Measurements from ENCODE around the gene ATXN2.
"Not testable (repeated sequence)": the region's sequence is repeated elsewhere in the genome, so short reads cannot be mapped to it uniquely, and the experiment has no call there.

Gene ATXN2, protein sequence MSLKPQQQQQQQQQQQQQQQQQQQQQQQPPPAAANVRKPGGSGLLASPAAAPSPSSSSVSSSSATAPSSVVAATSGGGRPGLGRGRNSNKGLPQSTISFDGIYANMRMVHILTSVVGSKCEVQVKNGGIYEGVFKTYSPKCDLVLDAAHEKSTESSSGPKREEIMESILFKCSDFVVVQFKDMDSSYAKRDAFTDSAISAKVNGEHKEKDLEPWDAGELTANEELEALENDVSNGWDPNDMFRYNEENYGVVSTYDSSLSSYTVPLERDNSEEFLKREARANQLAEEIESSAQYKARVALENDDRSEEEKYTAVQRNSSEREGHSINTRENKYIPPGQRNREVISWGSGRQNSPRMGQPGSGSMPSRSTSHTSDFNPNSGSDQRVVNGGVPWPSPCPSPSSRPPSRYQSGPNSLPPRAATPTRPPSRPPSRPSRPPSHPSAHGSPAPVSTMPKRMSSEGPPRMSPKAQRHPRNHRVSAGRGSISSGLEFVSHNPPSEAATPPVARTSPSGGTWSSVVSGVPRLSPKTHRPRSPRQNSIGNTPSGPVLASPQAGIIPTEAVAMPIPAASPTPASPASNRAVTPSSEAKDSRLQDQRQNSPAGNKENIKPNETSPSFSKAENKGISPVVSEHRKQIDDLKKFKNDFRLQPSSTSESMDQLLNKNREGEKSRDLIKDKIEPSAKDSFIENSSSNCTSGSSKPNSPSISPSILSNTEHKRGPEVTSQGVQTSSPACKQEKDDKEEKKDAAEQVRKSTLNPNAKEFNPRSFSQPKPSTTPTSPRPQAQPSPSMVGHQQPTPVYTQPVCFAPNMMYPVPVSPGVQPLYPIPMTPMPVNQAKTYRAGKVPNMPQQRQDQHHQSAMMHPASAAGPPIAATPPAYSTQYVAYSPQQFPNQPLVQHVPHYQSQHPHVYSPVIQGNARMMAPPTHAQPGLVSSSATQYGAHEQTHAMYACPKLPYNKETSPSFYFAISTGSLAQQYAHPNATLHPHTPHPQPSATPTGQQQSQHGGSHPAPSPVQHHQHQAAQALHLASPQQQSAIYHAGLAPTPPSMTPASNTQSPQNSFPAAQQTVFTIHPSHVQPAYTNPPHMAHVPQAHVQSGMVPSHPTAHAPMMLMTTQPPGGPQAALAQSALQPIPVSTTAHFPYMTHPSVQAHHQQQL
- 26.7 to 56.3 (median 30.9) reads per million in 3 experiments for total RNA-seq

GRCh38 chr12:111598637-111599452 lies at the start of gene ATXN2:
Gene ATXN2, minus strand, starts transcription at chr12:111599315. Its CDS starts 281 bp downstream, at chr12:111599034.
- peak; percentile 76 for DNase-seq

GRCh38 chr12:111645433-111645832 lies 46.3 kb upstream of the ATXN2 start:
- no peak for DNase-seq

DNA sequence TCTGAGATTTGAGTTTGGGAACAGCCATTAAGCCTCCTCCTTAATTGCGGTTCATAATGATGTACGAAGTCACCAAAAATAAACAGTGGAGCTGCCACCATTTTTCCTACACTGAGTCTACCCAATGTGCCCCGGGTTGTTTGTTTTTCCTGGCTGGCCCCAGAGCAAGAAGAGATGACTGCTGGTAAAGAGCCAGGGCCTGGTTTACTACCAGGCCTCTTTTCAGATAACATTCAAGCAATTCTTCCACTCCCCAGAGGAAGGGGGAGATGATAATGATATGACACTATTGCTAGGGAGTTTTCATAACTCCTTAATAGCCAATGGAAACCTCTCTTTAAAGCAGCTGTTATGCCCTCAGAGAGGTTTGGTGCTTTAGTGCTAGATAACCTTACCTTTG lies 44.3 kb upstream of the ATXN2 start:
- DNase-seq: no peak

DNA sequence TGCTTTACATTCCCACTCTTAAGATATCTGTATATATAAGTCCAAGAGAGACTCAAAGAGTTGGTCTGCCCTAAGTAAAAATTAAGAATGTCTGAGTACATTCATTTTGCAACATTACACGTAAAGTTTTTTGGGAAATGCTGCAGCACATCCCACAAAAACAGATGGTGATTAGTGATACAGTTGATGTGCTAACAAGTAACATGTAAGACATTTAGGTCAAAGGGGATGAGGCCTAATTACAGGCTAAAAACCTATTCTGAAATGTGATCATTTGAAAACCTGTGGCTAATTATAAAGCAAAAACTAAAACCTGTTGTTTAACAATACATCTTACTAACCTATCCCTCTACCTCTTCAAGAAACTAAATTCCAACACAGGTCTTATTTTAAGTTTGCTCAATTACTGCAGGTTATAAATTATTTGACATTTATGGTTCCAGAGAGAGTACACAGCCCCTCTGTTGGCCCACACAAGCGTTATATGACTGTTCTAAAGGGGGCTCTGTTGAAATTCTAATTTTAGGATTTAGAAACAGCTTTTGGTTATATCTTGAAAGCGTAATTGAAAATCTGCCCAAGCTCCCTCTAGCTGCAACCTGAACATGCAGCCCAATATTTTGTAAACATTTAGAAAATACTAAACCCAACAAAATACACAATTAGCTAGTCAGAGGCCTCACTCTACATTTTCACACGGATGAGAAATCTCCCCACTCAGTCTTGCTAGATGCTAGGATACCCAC lies 43.7 kb upstream of the ATXN2 start:
- DNase-seq: no peak

DNA sequence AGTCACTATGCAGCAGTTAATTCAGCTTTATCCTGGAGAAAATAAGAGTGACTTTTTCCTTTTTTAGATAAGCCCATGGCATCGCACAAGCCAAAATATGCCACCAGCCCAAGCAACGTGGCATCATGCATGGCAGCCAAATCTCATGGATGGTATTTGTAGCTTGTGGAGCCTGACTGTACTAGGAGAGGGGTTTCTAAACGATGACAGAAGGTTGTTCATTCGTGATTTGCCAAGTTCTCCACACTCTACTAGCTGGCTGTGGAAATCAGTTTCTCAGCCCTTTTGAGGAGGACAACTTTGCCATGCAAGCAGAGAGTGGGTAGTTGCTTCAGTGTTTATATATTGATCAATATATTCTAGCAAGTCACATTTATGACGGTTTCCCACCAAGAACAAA lies 41.4 kb upstream of the ATXN2 start:
- no peak for DNase-seq

GRCh38 chr12:111638556-111638955 lies 39.4 kb upstream of the ATXN2 start:
- DNase-seq: no peak

DNA sequence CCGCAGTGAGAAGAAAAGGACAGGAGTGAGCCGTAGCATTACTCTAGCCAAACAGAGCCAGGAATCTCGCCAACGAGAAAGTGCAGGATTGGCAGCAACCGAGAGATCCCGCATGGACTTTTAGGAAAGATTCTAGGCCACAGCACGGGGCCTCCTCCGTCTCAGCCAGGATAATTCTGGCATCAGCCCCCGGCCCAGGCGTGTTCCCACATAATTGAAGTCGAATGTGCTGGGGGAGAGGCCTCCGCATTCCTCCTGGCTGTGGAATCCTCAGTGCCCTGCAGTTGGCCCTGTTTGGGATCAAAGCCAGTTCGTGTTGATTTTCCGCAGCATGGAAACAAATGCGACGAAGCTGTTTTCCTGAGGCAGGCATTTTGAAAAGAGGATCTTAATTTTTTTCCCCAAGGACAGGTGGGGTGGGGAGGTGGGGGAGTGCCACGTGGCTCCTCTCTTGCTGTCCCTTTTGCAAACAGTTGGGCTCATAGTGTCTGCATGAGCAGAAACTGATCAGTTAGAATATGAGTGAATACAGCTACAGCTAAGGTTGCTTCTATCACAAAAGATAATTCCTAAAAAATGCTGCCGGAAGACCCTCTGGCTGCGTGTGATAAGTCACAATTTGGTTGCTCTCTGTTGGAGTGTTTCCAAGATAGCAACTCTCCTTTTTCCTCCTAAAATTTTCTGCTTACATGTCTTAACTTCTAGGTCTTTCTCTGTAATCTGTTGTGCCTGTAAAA lies 37.3 kb upstream of the ATXN2 start:
- no peak for DNase-seq

GRCh38 chr12:111635524-111635923 lies 36.4 kb upstream of the ATXN2 start:
- no peak for DNase-seq

DNA sequence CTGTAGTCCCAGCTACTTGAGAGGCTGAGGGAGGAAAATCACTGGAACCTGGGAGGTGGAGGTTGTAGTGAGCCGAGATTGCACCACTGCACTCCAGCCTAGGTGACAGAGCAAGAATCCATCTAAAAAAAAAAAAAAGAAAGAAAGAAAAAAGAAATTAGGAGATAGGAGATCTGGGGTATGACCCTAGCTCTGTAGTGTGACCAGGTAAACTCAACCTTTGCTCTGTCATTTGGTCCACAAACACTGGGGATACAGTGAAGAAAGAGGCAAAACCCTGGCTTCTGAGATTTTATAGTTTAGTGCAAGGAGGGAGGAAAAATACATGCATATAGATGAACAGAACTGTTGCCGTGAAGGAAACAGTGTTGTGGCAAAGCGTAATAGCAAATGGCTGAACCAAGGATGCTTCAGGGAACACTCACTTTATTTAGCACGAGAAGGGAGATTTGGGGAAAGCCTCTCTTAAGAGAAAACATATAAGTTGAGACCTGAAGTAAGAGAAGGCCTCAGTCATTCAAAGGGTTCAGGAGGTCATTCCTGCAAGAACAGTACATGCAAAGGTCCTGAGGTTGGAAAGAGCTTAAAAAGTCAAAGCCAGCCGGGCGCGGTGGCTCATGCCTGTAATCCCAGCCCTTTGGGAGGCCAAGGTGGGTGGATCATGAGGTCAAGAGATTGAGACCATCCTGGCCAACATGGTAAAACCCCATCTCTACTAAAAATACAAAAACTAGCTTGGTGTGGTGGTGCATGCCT lies 29.6 kb upstream of the ATXN2 start:
- DNase-seq: no peak

- DNase-seq: no peak
Observed at GRCh38 chr12:111626230-111626629, 27.1 kb upstream of the ATXN2 start.

- no peak for DNase-seq
Observed at GRCh38 chr12:111624540-111624939, 25.4 kb upstream of the ATXN2 start.

GRCh38 chr12:111617841-111618240 lies 18.7 kb upstream of the ATXN2 start:
- not testable (repeated sequence) for DNase-seq

GRCh38 chr12:111616177-111616623 lies 17.1 kb upstream of the ATXN2 start:
- DNase-seq: no peak

DNA sequence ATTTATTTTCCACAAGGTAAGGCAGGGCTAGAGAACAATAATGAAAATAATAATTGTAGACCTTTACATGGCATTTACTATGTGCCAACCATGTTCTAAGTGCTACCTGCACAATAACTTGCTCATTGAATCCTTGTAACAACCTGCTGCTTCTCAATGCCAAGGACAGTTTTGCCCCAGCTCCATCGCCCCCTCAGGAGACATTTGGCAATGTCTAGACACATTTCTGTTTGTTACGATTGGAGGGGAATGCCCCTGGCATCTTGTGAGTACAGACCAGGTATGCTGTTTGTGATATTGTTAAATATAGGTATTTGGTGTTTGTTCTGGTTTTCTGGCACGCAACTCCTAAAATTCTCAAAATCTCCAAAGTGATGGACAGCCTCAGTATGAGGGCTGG lies 8.1 kb upstream of the ATXN2 start:
- DNase-seq: no peak

GRCh38 chr12:111606767-111607230 lies 7.7 kb upstream of the ATXN2 start:
- DNase-seq: no peak

DNA sequence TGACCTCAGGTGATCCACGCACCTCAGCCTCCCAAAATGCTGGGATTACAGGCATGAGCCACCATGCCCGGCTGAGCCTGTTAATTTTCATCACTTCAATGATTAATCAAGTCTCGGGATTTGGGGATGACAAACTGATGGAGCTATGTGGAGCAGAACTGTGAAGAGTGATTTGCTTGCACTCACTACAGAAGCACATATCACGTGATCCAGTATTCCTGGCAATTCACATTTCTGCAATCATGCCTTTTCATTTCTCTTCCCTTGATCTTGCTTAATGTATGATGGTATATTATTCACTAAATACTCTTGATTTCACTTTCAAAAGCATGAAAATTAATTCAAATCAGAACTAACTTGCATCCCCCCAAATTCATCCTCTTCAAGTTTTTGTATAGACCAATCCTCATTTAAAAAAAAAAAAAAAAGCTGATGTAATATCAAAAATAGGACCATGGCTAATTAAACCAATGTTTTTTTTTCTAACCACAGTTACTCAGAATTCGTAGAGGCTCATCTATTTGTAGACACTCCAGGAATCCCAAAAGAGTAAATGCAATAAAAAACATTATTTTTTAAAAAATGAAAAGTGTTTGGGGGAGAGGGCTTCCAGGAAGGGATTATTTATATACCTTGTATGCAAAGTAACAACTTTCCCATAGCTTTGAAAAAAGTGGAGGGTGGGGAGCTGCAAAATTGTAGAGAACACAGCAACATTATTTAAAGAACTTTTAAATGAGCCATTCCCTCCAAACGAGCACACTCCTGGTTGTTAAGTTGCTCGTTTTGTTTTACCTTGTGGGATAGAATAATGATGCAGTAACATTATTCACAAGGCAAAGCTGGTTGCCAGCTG lies 7.0 kb upstream of the ATXN2 start:
- no peak for DNase-seq

DNA sequence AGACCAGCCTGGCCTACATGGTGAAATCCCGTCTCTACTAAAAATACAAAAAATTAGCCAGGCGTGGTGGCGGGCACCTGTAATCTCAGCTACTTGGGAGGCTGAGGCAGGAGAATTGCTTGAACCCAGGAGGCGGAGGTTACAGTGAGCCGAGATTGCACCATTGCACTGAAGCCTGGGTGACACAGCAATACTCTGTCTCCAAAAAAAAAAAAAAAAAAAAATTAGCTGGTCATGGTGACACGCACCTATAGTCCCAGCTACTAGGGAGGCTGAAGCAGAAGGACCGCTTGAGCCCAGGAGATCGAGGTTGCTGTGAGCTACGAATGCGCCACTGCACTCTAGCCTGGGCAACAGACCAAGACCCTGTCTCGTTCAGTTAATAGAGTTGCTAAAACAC lies 3.7 kb upstream of the ATXN2 start:
- DNase-seq: not testable (repeated sequence)

DNA sequence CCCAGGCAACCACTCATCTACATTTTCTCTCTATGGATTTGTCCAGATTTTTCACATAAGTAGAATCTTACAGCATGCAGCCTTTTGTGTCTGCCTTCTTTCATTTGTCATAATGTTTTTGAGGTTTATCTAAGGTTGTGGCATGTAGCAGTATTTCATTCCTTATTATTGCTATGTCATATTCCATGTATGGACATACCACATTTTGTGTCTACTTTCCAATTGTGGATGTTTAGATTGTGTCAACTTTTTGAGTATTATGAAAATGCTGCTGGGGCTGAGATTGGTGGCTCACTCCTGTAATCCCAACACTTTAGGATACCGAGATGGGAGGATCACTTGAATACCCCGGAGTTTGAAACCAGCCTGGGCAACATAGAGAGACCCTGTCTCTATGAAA lies 3.2 kb upstream of the ATXN2 start:
- no peak for DNase-seq

DNA sequence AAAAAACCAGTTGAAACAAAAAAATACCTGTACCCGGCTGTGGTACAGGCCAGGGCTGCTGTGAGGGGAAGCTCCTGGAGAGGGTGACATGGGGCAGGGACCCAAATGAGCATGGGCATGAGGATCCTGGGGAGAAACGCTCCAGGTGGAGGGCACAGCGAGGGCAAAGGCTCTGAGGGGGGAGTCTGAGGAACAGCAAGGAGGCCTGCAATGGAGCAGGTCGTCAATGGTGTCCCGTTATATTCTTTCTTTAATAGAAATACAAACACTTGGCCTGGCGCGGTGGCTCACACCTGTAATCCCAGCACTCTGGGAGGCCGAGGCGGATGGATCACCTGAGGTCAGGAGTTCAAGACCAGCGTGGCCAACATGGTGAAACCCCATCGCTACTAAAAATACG lies 1.9 kb upstream of the ATXN2 start:
- DNase-seq: not testable (repeated sequence)
